Duodenal mucosa (tissue), 2 donors: ENCODE measurements around the gene CCDC152.

Experiments
- H3K27ac ChIP-seq: one replicate; pipeline ENCODE4 v1.7.0; 2013; ENCODE audit warnings: low read depth, low read length
- H3K27me3 ChIP-seq, 2 donors: one replicate each; pipeline ENCODE4 v1.7.0; 2013; ENCODE audit warnings: low read length in 2 of 2, control low read depth in 1 of 2; ENCODE audit not compliant: insufficient read depth in 2 of 2, control insufficient read depth in 1 of 2
- H3K36me3 ChIP-seq, 2 donors: one replicate each; pipeline ENCODE4 v1.7.0; 2013; ENCODE audit warnings: low read length in 2 of 2, control low read depth in 1 of 2; ENCODE audit not compliant: insufficient read depth in 2 of 2, control insufficient read depth in 1 of 2
- H3K4me1 ChIP-seq, 2 donors: one replicate each; pipeline ENCODE4 v1.7.0; 2013; ENCODE audit warnings: low read length in 2 of 2, control low read depth in 1 of 2; ENCODE audit not compliant: insufficient read depth in 2 of 2, control insufficient read depth in 1 of 2
- H3K4me3 ChIP-seq, 2 donors: one replicate each; pipeline ENCODE4 v1.7.0; 2013; ENCODE audit warnings: low read length in 2 of 2, low read depth in 1 of 2
- H3K9ac ChIP-seq, 2 donors: one replicate each; pipeline ENCODE4 v1.7.0; 2013; ENCODE audit warnings: low read length in 2 of 2, low read depth in 1 of 2
- H3K9me3 ChIP-seq, 2 donors: one replicate each; pipeline ENCODE4 v1.7.0; 2013; ENCODE audit warnings: low read length in 2 of 2, control low read depth in 1 of 2; ENCODE audit not compliant: control insufficient read depth in 1 of 2

The CCDC152 gene

DNA sequence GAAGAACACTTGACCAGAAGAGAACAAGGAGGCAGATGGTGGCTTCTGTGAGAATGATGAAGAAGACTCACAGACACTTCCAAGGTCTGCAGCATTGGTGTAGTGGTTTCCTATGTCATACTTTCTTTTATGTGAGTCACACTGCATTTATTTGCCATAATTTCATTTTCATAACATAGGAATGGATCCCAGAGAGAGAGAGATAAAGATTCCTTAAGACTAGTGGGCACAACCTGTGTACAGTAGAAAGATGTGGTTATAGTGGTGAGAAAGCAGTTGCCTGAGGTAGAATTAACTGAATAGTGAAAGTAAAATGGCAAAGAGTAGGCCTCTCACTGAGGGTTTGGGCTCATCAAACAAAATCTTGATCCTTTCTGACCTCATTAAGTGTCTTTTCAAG is 7.6 kb upstream of the CCDC152 start:
- H3K4me3 ChIP-seq = no peak overlapping the region
- no peaks in the 10 kb centered on the region for H3K9me3 ChIP-seq
- no peak overlapping the region for H3K27ac ChIP-seq
- H3K9ac ChIP-seq = no peak overlapping the region
- H3K4me1 ChIP-seq = no peaks in the 10 kb centered on the region
- no peaks in the 10 kb centered on the region for H3K27me3 ChIP-seq
- H3K36me3 ChIP-seq = no peaks in the 10 kb centered on the region

DNA sequence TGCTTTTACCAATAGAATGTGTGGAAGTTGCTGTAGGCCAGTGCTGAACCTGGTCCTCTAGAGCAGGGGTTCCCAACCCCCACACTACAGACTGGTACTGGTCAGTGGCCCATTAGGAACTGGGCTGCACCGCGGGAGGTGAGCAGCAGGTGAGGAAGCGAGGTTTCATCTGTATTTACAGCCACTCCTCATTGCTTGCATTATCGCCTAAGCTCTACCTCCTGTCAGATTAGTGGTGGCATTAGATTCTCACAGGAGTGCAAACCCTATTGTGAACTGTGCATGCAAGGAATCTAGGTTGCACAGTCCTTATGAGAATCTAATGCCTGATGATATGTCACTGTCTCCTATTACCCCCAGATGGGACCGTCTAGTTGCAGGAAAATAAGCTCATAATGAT is 6.1 kb upstream of the CCDC152 start:
- Histone ChIP-seq H3K9ac (no peak overlapping the region), H3K9me3 (no peaks in the 10 kb centered on the region), H3K4me1 (no peaks in the 10 kb centered on the region), H3K27me3 (no peaks in the 10 kb centered on the region), H3K27ac (no peak overlapping the region), H3K36me3 (no peaks in the 10 kb centered on the region), H3K4me3 (no peak overlapping the region)

DNA sequence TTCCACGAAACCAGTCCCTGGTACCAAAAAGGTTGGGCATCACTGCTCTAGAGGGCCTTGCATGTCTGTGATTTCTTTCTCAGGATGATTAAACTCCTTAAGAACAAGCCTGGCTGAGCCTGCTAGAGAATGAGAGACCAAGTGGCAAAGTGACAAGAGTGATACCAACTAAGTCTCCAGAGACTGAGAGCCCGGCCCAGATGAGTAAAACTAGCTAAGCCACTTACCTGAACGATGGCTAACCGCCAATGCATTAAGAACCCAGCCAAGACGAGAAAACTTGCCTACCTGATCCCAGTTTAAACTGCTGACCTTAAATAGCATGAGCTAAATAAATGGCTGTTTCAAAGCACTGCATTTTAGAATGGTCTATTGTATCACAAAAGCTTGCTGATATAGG is 5.6 kb upstream of the CCDC152 start:
- Histone ChIP-seq H3K36me3 (no peaks in the 10 kb centered on the region), H3K27ac (no peak overlapping the region), H3K9ac (no peak overlapping the region), H3K4me1 (no peaks in the 10 kb centered on the region), H3K9me3 (no peaks in the 10 kb centered on the region), H3K27me3 (no peaks in the 10 kb centered on the region), H3K4me3 (no peak overlapping the region)

DNA sequence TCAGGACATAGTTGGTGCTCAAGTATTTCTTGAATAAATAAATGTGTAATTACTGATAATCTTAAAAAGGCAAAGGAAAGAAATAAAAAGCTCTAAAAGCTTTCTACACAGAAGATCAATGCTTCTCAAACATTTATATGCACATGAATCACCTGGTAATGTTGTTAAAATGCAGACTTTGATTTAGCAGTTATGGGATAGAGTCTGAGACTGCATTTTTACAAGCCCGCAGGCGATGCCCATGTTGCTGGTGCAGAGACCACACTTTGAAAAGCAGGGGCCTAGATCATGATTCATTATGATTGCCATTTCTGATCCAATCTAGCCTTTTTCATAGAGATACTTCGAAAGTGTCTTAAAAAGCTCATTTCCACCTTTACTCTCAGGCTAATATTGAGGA is 3.5 kb upstream of the CCDC152 start:
- Histone ChIP-seq H3K9ac (no peak overlapping the region), H3K4me1 (no peaks in the 10 kb centered on the region), H3K27me3 (peaks cover 0 to 7% of the 10 kb centered on the region in 2 donors), H3K9me3 (no peaks in the 10 kb centered on the region), H3K4me3 (no peak overlapping the region), H3K27ac (no peak overlapping the region), H3K36me3 (no peaks in the 10 kb centered on the region)

DNA sequence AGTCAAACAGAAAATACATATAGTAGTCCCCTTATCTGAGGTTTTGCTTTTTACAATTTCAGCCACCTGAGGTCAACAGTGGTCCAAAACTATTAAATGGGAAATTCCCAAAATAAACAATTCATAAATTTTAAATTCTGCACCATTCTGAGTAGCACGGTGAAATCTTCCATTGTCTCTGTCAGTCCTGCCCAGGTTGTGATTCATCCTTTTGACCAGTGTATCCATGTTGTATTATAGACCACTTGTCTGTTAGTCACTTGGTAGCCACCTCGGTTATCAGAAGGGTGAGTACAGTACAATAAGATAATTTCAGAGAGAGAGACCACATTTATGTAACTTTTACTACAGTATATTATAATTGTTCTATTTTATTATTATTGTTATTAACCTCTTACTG is 2.8 kb downstream of the CCDC152 start:
- Histone ChIP-seq H3K27me3 (peaks cover 0 to 7% of the 10 kb centered on the region in 2 donors), H3K36me3 (no peaks in the 10 kb centered on the region), H3K27ac (no peak overlapping the region), H3K9me3 (no peaks in the 10 kb centered on the region), H3K9ac (no peak overlapping the region), H3K4me3 (no peak overlapping the region), H3K4me1 (no peaks in the 10 kb centered on the region)

DNA sequence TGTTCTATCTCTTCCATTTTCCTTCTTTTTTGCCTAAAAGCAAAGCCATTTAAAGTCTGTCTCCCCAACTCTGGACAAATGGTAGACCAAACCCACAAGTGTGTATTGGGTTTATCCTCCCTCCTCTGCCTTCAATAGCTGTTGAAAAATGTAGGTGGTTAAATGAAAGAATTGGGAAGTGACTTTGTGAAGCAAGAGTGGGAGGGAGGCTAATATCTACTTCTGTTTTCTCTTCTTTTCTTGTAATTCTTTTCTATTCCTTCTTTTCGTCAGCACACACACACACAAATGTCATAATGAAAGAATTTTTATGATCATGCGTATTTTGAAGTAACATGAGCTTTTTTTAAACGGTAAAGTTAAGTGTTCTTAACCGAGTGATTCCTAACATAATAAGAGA is 3.8 kb downstream of the CCDC152 start:
- Histone ChIP-seq H3K4me1 (no peaks in the 10 kb centered on the region), H3K9ac (no peak overlapping the region), H3K36me3 (no peaks in the 10 kb centered on the region), H3K27me3 (peaks cover 0 to 7% of the 10 kb centered on the region in 2 donors), H3K4me3 (no peak overlapping the region), H3K27ac (no peak overlapping the region), H3K9me3 (no peaks in the 10 kb centered on the region)

DNA sequence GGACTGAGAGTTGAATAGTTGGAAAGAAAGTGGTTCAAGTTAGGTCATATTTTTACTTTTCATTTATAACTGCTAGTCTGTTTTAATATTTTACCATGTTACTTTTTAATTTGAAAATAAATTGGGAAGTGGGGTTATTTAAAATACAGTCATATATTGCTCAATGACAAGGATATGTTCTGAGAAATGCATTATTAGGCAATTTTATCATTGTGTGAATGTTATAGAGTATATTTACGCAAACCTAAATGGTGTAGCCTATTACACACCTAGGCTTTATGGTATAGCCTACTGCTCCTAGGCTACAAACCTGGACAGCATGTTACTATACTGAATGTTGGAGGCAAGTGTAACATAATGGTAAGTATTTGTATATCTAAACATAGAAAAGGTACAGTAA is 5.2 kb downstream of the CCDC152 start:
- Histone ChIP-seq H3K4me1 (no peaks in the 10 kb centered on the region), H3K9ac (no peak overlapping the region), H3K36me3 (no peaks in the 10 kb centered on the region), H3K27ac (no peak overlapping the region), H3K9me3 (no peaks in the 10 kb centered on the region), H3K27me3 (peaks cover 0 to 7% of the 10 kb centered on the region in 2 donors), H3K4me3 (no peak overlapping the region)

DNA sequence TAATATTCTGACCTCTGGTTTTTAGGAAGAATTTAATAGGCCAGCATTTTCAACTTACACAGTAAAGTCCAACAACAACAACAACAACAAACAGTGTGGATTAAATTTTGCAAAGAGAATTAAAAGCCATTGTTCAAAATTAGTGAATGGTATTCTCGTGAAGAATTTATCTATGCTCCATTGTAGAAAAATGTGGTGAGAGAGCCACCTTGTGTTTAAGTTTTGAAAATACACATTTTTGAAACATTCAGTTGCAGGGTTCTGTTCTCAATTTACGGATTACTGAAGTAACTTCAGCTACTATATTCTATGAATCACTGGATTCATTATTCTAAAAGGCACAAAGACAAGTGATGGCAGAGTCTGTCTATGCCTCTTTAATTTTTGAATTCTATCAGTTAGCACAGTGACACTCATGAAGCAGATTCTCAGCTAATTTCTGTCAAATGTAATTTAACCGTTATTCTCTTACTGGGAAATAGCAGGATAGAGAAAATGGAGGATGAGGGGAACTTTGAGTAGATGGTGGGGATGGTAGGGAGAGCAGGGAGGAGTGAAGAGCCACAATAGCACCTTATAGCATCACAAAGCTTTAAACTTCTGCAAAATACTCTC is 11.0 kb downstream of the CCDC152 start:
- Histone ChIP-seq H3K4me3 (no peak overlapping the region), H3K9ac (no peak overlapping the region), H3K36me3 (no peaks in the 10 kb centered on the region), H3K27ac (no peak overlapping the region), H3K4me1 (no peaks in the 10 kb centered on the region), H3K9me3 (no peaks in the 10 kb centered on the region), H3K27me3 (no peaks in the 10 kb centered on the region)

DNA sequence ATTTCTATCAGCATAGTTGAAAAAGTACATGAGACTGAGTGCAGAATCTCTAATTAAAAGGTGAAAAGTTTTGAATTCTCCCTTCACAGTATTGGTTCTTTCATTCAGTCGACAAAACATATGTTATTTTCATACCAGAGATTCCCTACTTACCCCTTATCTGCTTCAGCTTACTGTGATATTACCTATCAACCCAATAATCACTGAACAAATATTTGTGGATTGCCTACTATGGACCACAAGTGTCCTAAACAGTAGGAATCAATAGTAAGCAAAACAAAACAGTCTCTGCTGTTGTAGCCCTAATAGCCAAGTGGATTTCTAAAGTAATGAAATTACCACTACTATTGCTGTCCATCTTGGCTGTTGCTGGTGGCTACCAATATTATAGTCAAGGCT is 11.5 kb downstream of the CCDC152 start:
- H3K27ac ChIP-seq = no peak overlapping the region
- H3K4me3 ChIP-seq = no peak overlapping the region
- no peak overlapping the region for H3K9ac ChIP-seq
- H3K4me1 ChIP-seq = no peaks in the 10 kb centered on the region
- H3K9me3 ChIP-seq = no peaks in the 10 kb centered on the region
- H3K27me3 ChIP-seq = no peaks in the 10 kb centered on the region
- H3K36me3 ChIP-seq = no peaks in the 10 kb centered on the region

DNA sequence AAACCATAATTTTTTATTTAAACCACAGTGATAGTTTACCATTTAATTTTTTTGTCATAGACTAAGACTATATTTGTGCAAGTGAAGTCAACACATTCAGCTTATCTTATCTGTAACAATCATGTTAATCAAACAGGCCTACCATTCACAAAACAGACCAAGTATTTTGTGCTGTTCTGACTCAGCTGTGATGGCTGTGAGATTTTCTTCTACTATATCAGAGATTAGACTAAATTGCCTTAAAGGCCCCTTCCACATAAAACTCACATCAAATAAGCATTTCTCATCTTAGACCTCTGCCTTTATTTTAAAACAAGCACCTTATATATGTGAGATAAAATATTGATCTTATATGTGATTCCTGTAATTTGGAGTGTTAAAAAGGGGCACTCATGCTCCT is 13.4 kb downstream of the CCDC152 start:
- Histone ChIP-seq H3K36me3 (no peaks in the 10 kb centered on the region), H3K9me3 (no peaks in the 10 kb centered on the region), H3K4me3 (no peak overlapping the region), H3K27ac (no peak overlapping the region), H3K4me1 (no peaks in the 10 kb centered on the region), H3K27me3 (peaks cover 0 to 4% of the 10 kb centered on the region in 2 donors), H3K9ac (no peak overlapping the region)
